ENCODE measurements around the gene ADAM33. TPM values are rescaled to one million over a fixed set of nuclear protein-coding genes. Genes with fewer than 3 reads are reported as not detected.
A peak's percentile ranks its signal among the peaks of the same experiment; 100 is the strongest.

ADAM33 gene
- total and polyA plus RNA-seq, 2 of the 8 experiments (the other 6 are each of a cell fraction or from before 2014, with no cell fraction given), result 4.2 to 6.0 TPM

GRCh38 chr20:3679749-3680700 is 1.8 kb downstream of the ADAM33 start:
- Histone ChIP-seq H3K23ac (ENCODE audit: insufficient read length) (no peak overlapping the region), H3K4me1 (replicated peaks in 1 of 4; ENCODE audit: control insufficient read depth in 3 of 4, insufficient read depth in 4 of 4, low read length in 3 of 4) (peaks cover 5 to 29% (median 17%) of the 10 kb centered on the region in 4 experiments), H3K4me2 (ENCODE audit: insufficient read depth in 1 of 2, low read depth in 2 of 2, low read length in 2 of 2) (no peak overlapping the region; a peak in 3 of 4 replicates), H3K4ac (replicated peaks; ENCODE audit: insufficient read length, low read depth, low read length) (no peak overlapping the region), H3K9ac (replicated peaks in 1 of 4; ENCODE audit: extremely low read depth in 1 of 4, low read depth in 3 of 4, low read length in 3 of 4) (no peak overlapping the region), H3K27ac (ENCODE audit: low read depth, low read length) (no peak overlapping the region), H2BK20ac (ENCODE audit: low read length) (no peak overlapping the region), H4K20me1 (replicated peaks in 1 of 2; ENCODE audit: control insufficient read depth in 1 of 2, insufficient read depth in 2 of 2, low read length in 2 of 2) (no peaks in the 10 kb centered on the region), H2BK12ac (ENCODE audit: low read depth, low read length) (peak overlapping the region; percentile 63; the same call in 1 of the 2 replicates), H3K79me1 (ENCODE audit: low read depth, low read length) (no peaks in the 10 kb centered on the region), H2BK15ac (ENCODE audit: low read length) (peak overlapping the region; percentile 75; the same call in 1 of the 2 replicates), H4K5ac (ENCODE audit: insufficient read length, low read depth, low read length) (no peak overlapping the region), H4K91ac (replicated peaks; ENCODE audit: insufficient read length, low read length) (no peak overlapping the region), H3K9me3 (ENCODE audit: insufficient read depth in 2 of 2, low read depth in 1 of 2, low read length in 1 of 2) (no peaks in the 10 kb centered on the region), H2BK120ac (replicated peaks; ENCODE audit: low read depth, low read length) (no peak overlapping the region), H3K56ac (replicated peaks; ENCODE audit: insufficient read length, low read depth, low read length) (no peak overlapping the region), H2AFZ (ENCODE audit: low read length) (no peak overlapping the region), H3K79me2 (ENCODE audit: control insufficient read depth in 1 of 2, insufficient read depth in 2 of 2, low read length in 2 of 2) (no peaks in the 10 kb centered on the region), H3K4me3 (ENCODE audit: extremely low read depth in 1 of 4, insufficient read depth in 2 of 4, low read depth in 3 of 4, low read length in 4 of 4) (no peak overlapping the region), H3K36me3 (ENCODE audit: control insufficient read depth in 2 of 4, insufficient read depth in 4 of 4, low read length in 3 of 4) (no peaks in the 10 kb centered on the region), H2AK5ac (ENCODE audit: low read depth, low read length) (peak overlapping the region; percentile 60; the same call in 1 of the 2 replicates), H3K18ac (ENCODE audit: extremely low read depth, low read length) (peak overlapping the region; percentile 60), H2BK5ac (ENCODE audit: low read depth, low read length) (0 out of 2 replicates have a peak overlapping the region, but pooled peaks have one; percentile 52), H3K27me3 (replicated peaks in 1 of 4; ENCODE audit: control insufficient read depth in 3 of 4, extremely low read depth in 1 of 4, insufficient read depth in 3 of 4, low read length in 3 of 4) (peaks cover 0 to 13% (median 5%) of the 10 kb centered on the region in 4 experiments; a peak in 5 of 7 replicates), H3K23me2 (ENCODE audit: low read depth, low read length) (peaks cover 11% of the 10 kb centered on the region), H4K8ac (ENCODE audit: extremely low read depth, insufficient read depth, low read length) (peak overlapping the region; percentile 88), H3K14ac (ENCODE audit: insufficient read length) (no peak overlapping the region)
- ChIA-PET POLR2A (ENCODE audit: partially characterized antibody) (interaction anchor here (1.7 to 2.9 kb wide), 2 partner anchors 9 to 71 kb away, joined by 4 to 8 read pairs; no protein-coding TSS in a partner anchor), CTCF (ENCODE audit: partially characterized antibody) (interaction anchor here (0.5 to 45.1 kb wide), 8 partner anchors 6 to 412 kb away, joined by 3 to 1432 read pairs (median 5); partner anchors contain the start of genes ADAM33 and SIGLEC1)
- FAIRE-seq (no peak), DNase-seq (ENCODE audit: low read depth in 1 of 2, low spot score in 2 of 2) (no peak)
- TF ChIP-seq RAD21 (IDR thresholded peaks at IDR 0.05 in 1 of 2, conservative IDR thresholded peaks at IDR 0.05 in 1 of 2; ENCODE audit: low read depth in 2 of 2, low read length in 2 of 2) (no peak), TEAD4 (IDR thresholded peaks at IDR 0.05; ENCODE audit: low read depth, low read length) (peak; percentile 77; the same call in 1 of the 2 replicates)
- WGBS, 2 experiments (ENCODE audit: extremely low coverage in 1 of 2, insufficient coverage in 1 of 2, insufficient read length in 1 of 2, insufficient replicate concordance in 2 of 2, low coverage in 1 of 2, low lambda C conversion rate in 2 of 2, missing lambda C conversion rate in 1 of 2), result 78% methylated on average over 17 of the region's 18 CpGs; no CpG with 5 or more reads in 1 of the 2 experiments

Measured in H1 (cell line).